SH-SY5Y (cell line): ENCODE measurements around the gene DPYD.

Source experiments
- GATA2 ChIP-seq: IDR thresholded peaks from 2 replicates; pipeline ENCODE4 v1.6.1; 2011; ENCODE audit warnings: mild to moderate bottlenecking, low read depth, low read length
- GATA3 ChIP-seq: IDR thresholded peaks from 2 replicates; pipeline ENCODE4 v1.6.1; 2011; ENCODE audit warnings: low read depth, mild to moderate bottlenecking, low read length, moderate library complexity

DNA sequence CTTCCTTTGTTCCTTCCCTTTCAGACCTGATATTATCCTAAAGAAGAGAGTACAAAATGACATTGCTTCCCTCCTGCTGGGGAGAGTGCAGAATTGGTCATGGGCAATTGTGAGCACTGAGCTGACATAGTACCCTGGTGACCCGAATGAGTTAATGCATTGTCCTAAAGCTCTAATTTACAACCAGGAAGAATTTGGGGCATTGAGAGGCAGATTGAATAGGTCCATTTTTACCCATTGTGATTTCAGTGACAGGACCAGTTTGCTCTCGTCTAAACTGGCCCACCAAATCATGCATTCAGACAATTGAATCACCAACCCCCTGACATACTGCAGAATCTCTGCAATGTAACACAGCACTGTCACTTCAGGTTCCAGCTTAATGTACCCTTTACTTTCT is 497.4 kb downstream of the DPYD start:
- TF ChIP-seq GATA2 (no peak), GATA3 (no peak)
